Measurements from ENCODE around the gene U2AF2. TPM values are rescaled to one million over a fixed set of nuclear protein-coding genes. Genes with fewer than 3 reads are reported as not detected.
A peak's percentile ranks its signal among the peaks of the same experiment; 100 is the strongest.

U2AF2 gene
- polyA plus RNA-seq, 1 donor = 164 TPM

- DNase-seq = peak; percentile 94
Observed at GRCh38 chr19:55674841-55675660, 20.2 kb downstream of the U2AF2 start, which contains the start of gene EPN1. TSS of gene EPN1 (plus strand) at chr19:55675226. CDS start at chr19:55678628, 3,402 bp downstream.

GRCh38 chr19:55675661-55676354 lies 21.0 kb downstream of the U2AF2 start:
- no peak for DNase-seq

- DNase-seq = no peak
Observed at GRCh38 chr19:55676383-55676782, 21.5 kb downstream of the U2AF2 start.

GRCh38 chr19:55676889-55677505 lies 22.2 kb downstream of the U2AF2 start:
- no peak for DNase-seq

- DNase-seq = no peak
Observed at GRCh38 chr19:55677572-55678028, 22.8 kb downstream of the U2AF2 start.

- no peak for DNase-seq
Observed at GRCh38 chr19:55678121-55678671, 23.4 kb downstream of the U2AF2 start.

GRCh38 chr19:55679343-55680257 lies 24.8 kb downstream of the U2AF2 start:
- no peak for DNase-seq

- no peak for DNase-seq
Observed at GRCh38 chr19:55680339-55681130, 25.7 kb downstream of the U2AF2 start.

- no peak for DNase-seq
Observed at GRCh38 chr19:55681131-55682092, 26.6 kb downstream of the U2AF2 start.

GRCh38 chr19:55683449-55684261 lies 28.8 kb downstream of the U2AF2 start:
- no peak for DNase-seq

- DNase-seq = no peak
Observed at GRCh38 chr19:55684946-55685681, 30.3 kb downstream of the U2AF2 start.

- no peak for DNase-seq
Observed at GRCh38 chr19:55685776-55686175, 30.9 kb downstream of the U2AF2 start.

GRCh38 chr19:55686311-55687050 lies 31.6 kb downstream of the U2AF2 start:
- no peak for DNase-seq

- no peak for DNase-seq
Observed at GRCh38 chr19:55687281-55688201, 32.7 kb downstream of the U2AF2 start.

- DNase-seq = no peak
Observed at GRCh38 chr19:55688422-55689218, 33.8 kb downstream of the U2AF2 start.

Measured in left kidney (tissue), 2 donors.